H1 (cell line): ENCODE results near the gene SLC24A4. TPM values are rescaled to one million over a fixed set of nuclear protein-coding genes. Genes with fewer than 3 reads are reported as not detected.

Experiments used
- CTCF ChIA-PET: fragments of 300-600 bp; sonication (Branson Sonifier 250); formaldehyde crosslinking; loops from one replicate; lab custom pipeline; 2021; ENCODE audit not compliant: partially characterized antibody; lab: Charles Lee
- POLR2A ChIA-PET: fragments of 300-600 bp; sonication (Branson Sonifier 250); formaldehyde crosslinking; loops from one replicate; lab custom pipeline; 2021; ENCODE audit warnings: inconsistent platforms; ENCODE audit not compliant: partially characterized antibody; lab: Charles Lee
- DNase-seq, 2 experiments: peaks; one replicate each; pipeline versions ENCODE4 v3.0.0 to v3.0.0-alpha.2; 2010 to 2022; ENCODE audit warnings: low spot score in 2 of 2, low read depth in 1 of 2, mixed read lengths in 1 of 2
- FAIRE-seq: peaks from 2 replicates; lab custom pipeline; 2011; peaks lifted over from hg19 to GRCh38; lab: Jason Lieb, UNC
- H2AFZ ChIP-seq: 2 replicates; pipeline ENCODE4 v1.8.1; 2012; ENCODE audit warnings: low read length, inconsistent platforms
- H2AK5ac ChIP-seq: 2 replicates; pipeline ENCODE4 v1.6.1; 2013; ENCODE audit warnings: low read depth, low read length
- H2BK120ac ChIP-seq: replicated peaks from 2 replicates; pipeline ENCODE3; 2013; ENCODE audit warnings: low read depth, low read length, inconsistent platforms
- H2BK12ac ChIP-seq: 2 replicates; pipeline ENCODE4 v1.6.1; 2013; ENCODE audit warnings: low read depth, low read length
- H2BK15ac ChIP-seq: 2 replicates; pipeline ENCODE4 v1.6.1; 2013; ENCODE audit warnings: low read length
- H2BK20ac ChIP-seq: 2 replicates; pipeline ENCODE4 v1.6.1; 2013; ENCODE audit warnings: low read length
- H2BK5ac ChIP-seq: 2 replicates; pipeline ENCODE4 v1.6.1; 2013; ENCODE audit warnings: low read depth, low read length
- H3K14ac ChIP-seq: 2 replicates; pipeline ENCODE4 v1.6.1; 2013; ENCODE audit warnings: inconsistent platforms; ENCODE audit not compliant: insufficient read length
- H3K18ac ChIP-seq: 2 replicates; pipeline ENCODE4 v1.6.1; 2013; ENCODE audit warnings: low read length; ENCODE audit errors: extremely low read depth
- H3K23ac ChIP-seq: 2 replicates; pipeline ENCODE4 v1.6.1; 2013; ENCODE audit warnings: inconsistent platforms; ENCODE audit not compliant: insufficient read length
- H3K23me2 ChIP-seq: 2 replicates; pipeline ENCODE4 v1.6.1; 2013; ENCODE audit warnings: low read depth, low read length
- H3K27ac ChIP-seq: 2 replicates; pipeline ENCODE4 v1.6.1; 2011; ENCODE audit warnings: low read depth, low read length, inconsistent platforms
- H3K27me3 ChIP-seq, 4 experiments: replicated peaks in 1 of 4; 1 replicate in 1 of 4; 2 replicates in 3 of 4; pipeline versions ENCODE4 v1.6.1 to v1.8.1; 2011 to 2013; ENCODE audit warnings: low read length in 3 of 4, mild to moderate bottlenecking in 3 of 4, inconsistent platforms in 2 of 4, mixed read lengths in 2 of 4, moderate library complexity in 1 of 4; ENCODE audit not compliant: control insufficient read depth in 3 of 4, insufficient read depth in 3 of 4; ENCODE audit errors: extremely low read depth in 1 of 4
- H3K36me3 ChIP-seq, 4 experiments: 2 replicates each; pipeline versions ENCODE4 v1.6.1 to v1.8.1; 2011 to 2013; ENCODE audit warnings: mild to moderate bottlenecking in 4 of 4, low read length in 3 of 4, moderate library complexity in 2 of 4, control low read depth in 1 of 4, inconsistent platforms in 1 of 4; ENCODE audit not compliant: insufficient read depth in 4 of 4, control insufficient read depth in 2 of 4
- H3K4ac ChIP-seq: replicated peaks from 2 replicates; pipeline ENCODE3; 2013; ENCODE audit warnings: low read length, low read depth, mixed read lengths, inconsistent platforms; ENCODE audit not compliant: insufficient read length
- H3K4me1 ChIP-seq, 4 experiments: replicated peaks in 1 of 4; 1 replicate in 1 of 4; 2 replicates in 3 of 4; pipeline versions ENCODE4 v1.6.1 to v1.8.1; 2011 to 2013; ENCODE audit warnings: low read length in 3 of 4, inconsistent platforms in 2 of 4, mixed read lengths in 1 of 4; ENCODE audit not compliant: insufficient read depth in 4 of 4, control insufficient read depth in 3 of 4
- H3K4me2 ChIP-seq, 2 experiments: 2 replicates each; pipeline versions ENCODE4 v1.6.1 to v1.8.1; 2011 to 2013; ENCODE audit warnings: low read depth in 2 of 2, low read length in 2 of 2, control low read depth in 1 of 2, inconsistent platforms in 1 of 2, mild to moderate bottlenecking in 1 of 2; ENCODE audit not compliant: insufficient read depth in 1 of 2
- H3K4me3 ChIP-seq, 4 experiments: fragments of 200-600, 300-600 bp in 1 of 4; sonication (generic), shearing (Covaris generic), sonication (Bioruptor Twin) in 1 of 4; 2 replicates each; pipeline versions ENCODE4 v1.5.1 to v1.8.1; 2011 to 2016; ENCODE audit warnings: low read length in 4 of 4, low read depth in 3 of 4, control low read depth in 2 of 4, inconsistent platforms in 2 of 4, mild to moderate bottlenecking in 2 of 4, mixed read lengths in 1 of 4, moderate library complexity in 1 of 4; ENCODE audit not compliant: insufficient read depth in 2 of 4; ENCODE audit errors: extremely low read depth in 1 of 4
- H3K56ac ChIP-seq: replicated peaks from 2 replicates; pipeline ENCODE3; 2013; ENCODE audit warnings: low read depth, mild to moderate bottlenecking, mixed read lengths, low read length, inconsistent platforms; ENCODE audit not compliant: insufficient read length
- H3K79me1 ChIP-seq: 2 replicates; pipeline ENCODE4 v1.6.1; 2013; ENCODE audit warnings: low read depth, low read length, control low read depth
- H3K79me2 ChIP-seq, 2 experiments: 2 replicates each; pipeline versions ENCODE4 v1.6.1 to v1.8.1; 2012 to 2013; ENCODE audit warnings: low read length in 2 of 2, mild to moderate bottlenecking in 2 of 2, inconsistent platforms in 1 of 2; ENCODE audit not compliant: insufficient read depth in 2 of 2, control insufficient read depth in 1 of 2
- H3K9ac ChIP-seq, 4 experiments: replicated peaks in 1 of 4; 1 replicate in 1 of 4; 2 replicates in 3 of 4; pipeline versions ENCODE4 v1.6.1 to v1.8.1; 2011 to 2013; ENCODE audit warnings: low read depth in 3 of 4, low read length in 3 of 4, control low read depth in 2 of 4, mild to moderate bottlenecking in 2 of 4, moderate library complexity in 2 of 4, inconsistent platforms in 1 of 4; ENCODE audit errors: extremely low read depth in 1 of 4
- H3K9me3 ChIP-seq, 2 experiments: 2 replicates each; pipeline versions ENCODE4 v1.6.1 to v1.8.1; 2012 to 2013; ENCODE audit warnings: mild to moderate bottlenecking in 2 of 2, moderate library complexity in 2 of 2, control low read depth in 1 of 2, inconsistent platforms in 1 of 2, low read depth in 1 of 2, low read length in 1 of 2, mixed read lengths in 1 of 2; ENCODE audit not compliant: insufficient read depth in 2 of 2
- H4K20me1 ChIP-seq, 2 experiments: replicated peaks in 1 of 2; 2 replicates each; pipeline versions ENCODE3 to v1.8.1; 2011 to 2013; ENCODE audit warnings: inconsistent platforms in 2 of 2, low read length in 2 of 2, mild to moderate bottlenecking in 1 of 2; ENCODE audit not compliant: insufficient read depth in 2 of 2, control insufficient read depth in 1 of 2
- H4K5ac ChIP-seq: 2 replicates; pipeline ENCODE4 v1.6.1; 2013; ENCODE audit warnings: low read length, low read depth, mixed read lengths, inconsistent platforms; ENCODE audit not compliant: insufficient read length
- H4K8ac ChIP-seq: 2 replicates; pipeline ENCODE4 v1.8.0; 2013; ENCODE audit warnings: mild to moderate bottlenecking, moderate library complexity, low read length, inconsistent platforms; ENCODE audit not compliant: insufficient read depth; ENCODE audit errors: extremely low read depth
- H4K91ac ChIP-seq: replicated peaks from 2 replicates; pipeline ENCODE3; 2013; ENCODE audit warnings: low read length, mixed read lengths, inconsistent platforms; ENCODE audit not compliant: insufficient read length
- ATF3 ChIP-seq: IDR thresholded peaks from 2 replicates; pipeline ENCODE4 v1.6.1; 2011; ENCODE audit warnings: low read depth, mild to moderate bottlenecking, low read length; ENCODE audit not compliant: insufficient read depth
- BRCA1 ChIP-seq: IDR thresholded peaks from 2 replicates; pipeline ENCODE4 v1.6.1; 2012; ENCODE audit warnings: low read depth, low read length, improper control_type of control experiment
- CEBPB ChIP-seq: IDR thresholded peaks from 2 replicates; pipeline ENCODE4 v1.6.1; 2012; ENCODE audit warnings: low read depth, low read length
- GABPA ChIP-seq: IDR thresholded peaks from 2 replicates; pipeline ENCODE4 v1.6.1; 2011; ENCODE audit warnings: mild to moderate bottlenecking, low read length, moderate library complexity, borderline replicate concordance; ENCODE audit not compliant: insufficient read depth
- MAFK ChIP-seq: IDR thresholded peaks from 2 replicates; pipeline ENCODE4 v1.6.1; 2012; ENCODE audit warnings: low read depth, mild to moderate bottlenecking, improper control_type of control experiment, low read length
- PHF8 ChIP-seq: fragments of 200-600 bp; sonication (generic); conservative IDR thresholded peaks from 2 replicates; pipeline ENCODE4 v1.7.1; 2012; ENCODE audit warnings: low read depth, mild to moderate bottlenecking, inconsistent platforms, low read length, moderate library complexity
- RBBP5 ChIP-seq: IDR thresholded peaks from 2 replicates; pipeline ENCODE4 v1.7.1; 2012; ENCODE audit warnings: low read depth, mild to moderate bottlenecking, inconsistent platforms, low read length, moderate library complexity, borderline replicate concordance
- RFX5 ChIP-seq: IDR thresholded peaks from 2 replicates; pipeline ENCODE4 v1.6.1; 2011; ENCODE audit warnings: low read depth, low read length, improper control_type of control experiment, borderline replicate concordance
- SIRT6 ChIP-seq: IDR thresholded peaks from one replicate; pipeline ENCODE4 v1.7.1; 2012; ENCODE audit warnings: low read length, inconsistent platforms
- SP4 ChIP-seq: IDR thresholded peaks from 2 replicates; pipeline ENCODE4 v1.6.1; 2012; ENCODE audit warnings: low read length, inconsistent platforms
- SUZ12 ChIP-seq: fragments of 200-600 bp; sonication (generic); IDR thresholded peaks from 2 replicates; pipeline ENCODE4 v1.6.1; 2012; ENCODE audit warnings: mild to moderate bottlenecking, inconsistent platforms, low read length, moderate library complexity, mixed read lengths
- TAF1 ChIP-seq: IDR thresholded peaks from 2 replicates; pipeline ENCODE4 v1.6.1; 2011; ENCODE audit warnings: mild to moderate bottlenecking, low read depth, low read length
- TEAD4 ChIP-seq: IDR thresholded peaks from 2 replicates; pipeline ENCODE4 v1.6.1; 2012; ENCODE audit warnings: low read depth, low read length, inconsistent platforms, mixed read lengths
- YY1 ChIP-seq: IDR thresholded peaks from 2 replicates; pipeline ENCODE4 v1.6.1; 2011; ENCODE audit warnings: low read depth, mild to moderate bottlenecking, low read length
- WGBS, 2 experiments: shearing (Covaris generic) in 1 of 2; methylation state at CpG; one replicate each; pipeline versions ENCODE4 v1.1.6 to v1.1.7; 2013 to 2015; ENCODE audit warnings: low lambda C conversion rate in 2 of 2, mixed read lengths in 2 of 2, inconsistent platforms in 1 of 2, low coverage in 1 of 2, missing lambda C conversion rate in 1 of 2; ENCODE audit not compliant: insufficient replicate concordance in 2 of 2, insufficient coverage in 1 of 2, insufficient read length in 1 of 2; ENCODE audit errors: extremely low coverage in 1 of 2, missing lambda C conversion rate in 1 of 2; 5-methylcytosine and 5-hydroxymethylcytosine counted together
- polyA plus RNA-seq, 7 experiments: library from polyadenylated mRNA; depleted of rRNA in 3 of 7; stranded (reverse) in 5 of 7; unstranded in 2 of 7; fragments of >200 nt in 5 of 7; fragments of 200-250 nt in 2 of 7; gene quantifications; 1 replicate in 5 of 7; 2 replicates in 1 of 7; 4 replicates in 1 of 7; pipeline versions ENCODE4 v1.2.1 to v1.2.3, GENCODE V29; 2011 to 2013; ENCODE audit warnings: missing spikeins in 2 of 7, mixed read lengths in 2 of 7
- total RNA-seq: library from RNA; stranded (reverse); fragmentation: NEBNext Ultra II Directional; extraction: Animal tissue kit (Norgen Biotek cat#: 25700); gene quantifications from 2 replicates; pipeline ENCODE4 v1.2.1, GENCODE V29; 2021

The SLC24A4 gene
- total and polyA plus RNA-seq, 2 of the 8 experiments (the other 6 are each of a cell fraction or from before 2014, with no cell fraction given): 0.27 to 0.89 TPM

- H3K79me2 ChIP-seq: no peaks in the 10 kb centered on the region
- 86% methylated on average over 12 of the region's 12 CpGs; no CpG with 5 or more reads in 1 of the 2 experiments for WGBS, 2 experiments
- FAIRE-seq: no peak
Measured at GRCh38 chr14:92339426-92339825, 16.5 kb downstream of the SLC24A4 start.

More at GRCh38 chr14:92339426-92339825, 16.5 kb downstream of the SLC24A4 start:
- Histone ChIP-seq H3K27me3 (no peaks in the 10 kb centered on the region), H3K4ac (no peak overlapping the region), H3K23me2 (no peaks in the 10 kb centered on the region), H2AK5ac (no peak overlapping the region), H3K36me3 (no peaks in the 10 kb centered on the region), H3K56ac (no peak overlapping the region), H3K9me3 (no peaks in the 10 kb centered on the region), H3K14ac (no peak overlapping the region), H3K18ac (no peak overlapping the region), H3K27ac (no peak overlapping the region), H4K8ac (no peak overlapping the region), H4K5ac (no peak overlapping the region), H2BK120ac (no peak overlapping the region), H2AFZ (no peak overlapping the region), H3K4me2 (no peak overlapping the region), H3K79me1 (no peaks in the 10 kb centered on the region), H3K23ac (no peak overlapping the region), H3K4me1 (peaks cover 0 to 4% (median 1%) of the 10 kb centered on the region in 4 experiments; a peak in 2 of 7 replicates), H2BK5ac (no peak overlapping the region), H2BK12ac (no peak overlapping the region), H4K91ac (no peak overlapping the region), H2BK20ac (no peak overlapping the region), H4K20me1 (no peaks in the 10 kb centered on the region), H2BK15ac (no peak overlapping the region), H3K9ac (no peak overlapping the region), H3K4me3 (no peak overlapping the region)
- no peak for DNase-seq
- POLR2A ChIA-PET: interaction anchor here (1.0 kb wide), 1 partner anchor 207 kb away, joined by 3 read pairs; no protein-coding TSS in a partner anchor
- CTCF ChIA-PET: interaction anchor here (0.6 to 6.4 kb wide), 6 partner anchors 9 to 153 kb away, joined by 3 to 59 read pairs (median 3); no protein-coding TSS in a partner anchor
- TF ChIP-seq BRCA1 (no peak), SP4 (no peak), SIRT6 (no peak), GABPA (no peak), RBBP5 (no peak), SUZ12 (no peak), RFX5 (no peak), MAFK (no peak), YY1 (no peak), CEBPB (no peak), ATF3 (no peak), TAF1 (no peak), TEAD4 (no peak), PHF8 (no peak)
